GM19023 (cell line): ENCODE results near the gene DGKA.
"Not testable (repeated sequence)": the region's sequence is repeated elsewhere in the genome, so short reads cannot be mapped to it uniquely, and the experiment has no call there.

Experiments used
- ATAC-seq: cut with Tn5 transposase; IDR thresholded peaks from one replicate; pipeline ENCODE4 v1.9.1; 2021; ENCODE audit warnings: mild to moderate bottlenecking, moderate library complexity; ENCODE audit not compliant: unreplicated experiment

The DGKA gene

DNA sequence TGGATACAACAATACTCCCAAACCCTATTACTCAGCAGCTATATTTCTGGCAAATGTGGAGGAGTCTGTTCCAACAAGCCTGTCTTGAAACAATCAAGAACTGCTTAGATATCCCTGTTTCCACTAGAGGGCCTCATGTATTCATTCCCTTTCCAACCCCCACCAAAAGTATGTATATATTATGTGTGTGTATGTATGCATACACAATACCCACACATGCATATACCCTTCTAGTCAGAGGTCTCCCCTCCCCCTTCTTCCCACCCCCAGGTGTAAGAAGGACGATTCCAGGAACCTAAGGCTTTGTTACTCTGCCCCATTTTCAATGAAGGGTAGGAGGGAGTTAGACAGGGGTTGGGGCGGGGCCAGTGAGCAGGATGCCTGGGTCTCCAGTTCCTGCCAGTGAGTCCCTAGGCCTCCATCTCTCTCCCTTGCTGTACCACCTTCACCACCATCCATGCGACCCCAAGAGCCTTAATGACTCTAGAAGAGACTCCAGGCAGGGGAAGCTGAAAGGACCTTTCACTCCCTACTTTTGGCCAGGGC, at the start of gene DGKA:
TSS of gene DGKA (plus strand) at position 392 of the 546 bp plus-strand sequence. CDS start 5,342 bp downstream, outside the sequence.
- ATAC-seq = no peak

- no peak for ATAC-seq
Observed at GRCh38 chr12:55885113-55885512, 45.8 kb upstream of the DGKA start.

- no peak for ATAC-seq
Observed at GRCh38 chr12:55891310-55891709, 39.7 kb upstream of the DGKA start.

- ATAC-seq = no peak
Observed at GRCh38 chr12:55893723-55894122, 37.2 kb upstream of the DGKA start.

GRCh38 chr12:55899082-55899481, 31.9 kb upstream of the DGKA start:
- no peak for ATAC-seq

- ATAC-seq = no peak
Observed at GRCh38 chr12:55901881-55902490, 29.0 kb upstream of the DGKA start.

- no peak for ATAC-seq
Observed at GRCh38 chr12:55906056-55906455, 24.9 kb upstream of the DGKA start.

DNA sequence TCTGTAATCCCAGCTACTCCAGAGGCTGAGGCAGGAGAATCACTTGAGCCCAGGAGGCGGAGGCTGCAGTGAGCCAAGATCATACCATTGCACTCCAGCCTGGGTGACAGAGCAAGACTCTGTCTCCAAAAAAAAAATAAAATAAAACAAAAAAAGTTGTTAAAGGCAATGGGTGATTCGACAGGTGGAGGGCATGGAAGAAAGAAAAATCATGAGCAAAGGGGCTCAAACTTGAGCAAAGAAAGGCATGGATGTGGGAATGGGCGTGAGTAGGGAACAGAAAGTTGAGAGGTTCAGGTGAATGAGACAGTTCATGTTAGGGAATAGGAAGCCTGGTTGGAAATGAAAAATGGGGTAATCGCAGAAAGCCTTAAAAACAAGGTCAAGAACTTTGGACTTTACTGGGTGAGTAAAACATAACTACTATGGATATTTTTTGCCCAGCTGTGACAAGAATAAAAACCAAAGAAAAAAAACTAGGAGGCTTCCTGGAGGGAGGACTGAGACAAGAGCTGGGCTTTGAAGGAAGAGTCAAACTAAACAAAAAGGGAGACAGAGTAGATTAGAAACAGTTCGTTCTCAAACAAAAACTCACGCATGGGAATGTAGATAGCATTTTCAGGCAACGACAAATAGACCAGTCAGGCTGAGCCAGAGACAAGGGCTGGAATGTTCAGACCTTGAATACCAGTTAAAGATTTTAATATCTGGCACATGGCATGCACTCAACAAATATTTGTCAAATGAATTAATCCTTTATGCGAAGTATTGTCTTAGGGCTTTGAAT, 22.0 kb upstream of the DGKA start:
- no peak for ATAC-seq

- ATAC-seq = no peak
Observed at GRCh38 chr12:55909513-55909884, 21.5 kb upstream of the DGKA start.

DNA sequence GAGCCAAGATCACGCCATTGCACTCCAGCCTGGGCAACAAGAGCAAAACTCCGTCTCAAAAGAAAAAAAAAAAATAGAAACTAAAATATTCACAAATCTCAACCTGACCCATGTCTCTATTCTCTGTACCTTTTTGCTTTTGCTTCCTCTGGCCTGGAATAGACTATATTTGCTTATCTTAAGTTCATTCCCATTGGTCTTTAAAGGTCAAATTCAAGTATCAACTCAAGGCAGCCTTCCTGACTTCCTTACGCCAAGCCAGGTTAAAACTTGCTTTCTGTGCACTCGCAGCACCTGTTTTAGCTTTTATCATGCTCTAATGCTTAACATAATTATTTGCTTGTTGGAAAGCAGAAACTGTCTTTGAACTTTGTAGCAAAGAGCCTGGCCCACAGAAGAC, 18.1 kb upstream of the DGKA start:
- no peak for ATAC-seq

GRCh38 chr12:55915482-55915859, 15.5 kb upstream of the DGKA start:
- no peak for ATAC-seq

GRCh38 chr12:55919032-55919431, 11.9 kb upstream of the DGKA start:
- ATAC-seq = not testable (repeated sequence)

DNA sequence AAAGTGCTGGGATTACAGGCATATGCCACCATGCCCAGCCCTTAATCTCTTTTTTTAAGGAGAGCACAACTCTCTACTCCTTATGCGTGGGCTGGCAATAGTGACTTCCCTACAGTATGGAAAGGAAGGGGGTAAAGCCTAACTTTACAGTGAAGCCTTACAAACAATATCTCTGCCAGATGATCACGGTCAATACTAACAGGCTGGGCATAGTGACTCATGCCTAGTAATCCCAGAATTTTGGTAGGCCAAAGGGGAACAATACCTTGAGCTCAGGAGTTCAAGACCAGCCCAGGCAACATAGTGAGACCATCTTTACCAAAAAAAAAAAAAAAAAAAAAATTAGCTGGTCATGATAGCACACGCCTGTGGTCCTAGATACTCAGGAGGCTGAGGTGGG, 8.8 kb upstream of the DGKA start:
- no peak for ATAC-seq

DNA sequence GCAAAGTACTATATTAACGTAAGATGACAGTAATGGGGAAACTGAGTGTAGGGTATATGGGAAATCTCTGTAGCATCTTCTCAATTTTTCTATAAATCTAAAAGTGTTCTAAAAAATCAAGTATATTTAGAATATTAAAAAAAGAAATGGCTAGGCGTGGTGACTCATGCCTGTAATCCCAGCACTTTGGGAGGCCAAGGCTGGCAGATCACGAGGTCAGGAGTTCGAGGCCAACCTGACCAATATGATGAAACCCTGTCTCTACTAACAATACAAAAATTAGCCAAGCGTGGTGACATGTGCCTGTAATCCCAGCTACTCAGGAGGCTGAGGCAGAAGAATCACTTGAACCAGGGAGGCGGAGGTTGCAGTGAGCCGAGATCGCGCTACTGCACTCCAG, 7.3 kb upstream of the DGKA start:
- ATAC-seq = not testable (repeated sequence)

GRCh38 chr12:55925371-55925770, 5.6 kb upstream of the DGKA start:
- ATAC-seq = no peak

DNA sequence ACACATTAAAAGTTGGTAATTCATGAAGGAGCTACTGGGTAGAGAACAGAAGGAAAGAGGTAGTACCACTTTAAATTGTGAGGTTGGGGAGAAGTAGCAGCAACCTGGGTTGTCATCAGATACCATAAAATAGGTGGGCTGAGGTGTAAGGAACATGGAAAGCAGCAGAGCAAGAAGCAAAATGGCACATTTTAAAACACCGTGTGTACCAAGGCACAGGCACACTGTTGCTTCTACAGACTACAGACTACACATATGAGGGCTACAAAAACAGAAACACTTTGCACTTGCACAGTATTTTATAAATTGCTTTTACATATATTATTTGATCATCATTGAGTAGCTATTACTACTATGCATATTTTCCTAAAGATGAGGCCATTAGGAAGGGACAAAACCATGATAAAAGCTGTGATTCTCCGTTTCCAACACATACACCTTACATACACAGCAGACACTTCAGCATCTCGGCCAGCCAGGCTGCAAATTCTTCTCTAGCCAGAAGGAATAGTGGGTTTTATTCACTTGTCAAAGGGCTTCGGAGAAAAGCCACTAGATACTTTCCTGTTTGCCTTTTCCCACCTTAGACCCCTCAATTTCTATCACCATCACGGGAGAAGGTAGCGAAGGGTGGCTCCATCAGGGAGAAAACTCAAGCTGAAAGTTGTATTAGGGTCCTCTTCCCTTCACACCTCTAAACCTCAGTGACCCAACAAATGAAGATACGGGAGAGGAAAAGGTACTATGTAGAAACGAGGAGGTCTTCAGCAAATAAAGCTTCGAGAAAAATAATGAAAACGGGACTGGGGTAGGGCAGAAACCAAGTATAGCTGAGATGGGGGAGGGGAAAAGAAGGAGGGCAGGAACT, 4.9 kb upstream of the DGKA start:
- peak; percentile 3 for ATAC-seq

GRCh38 chr12:55926738-55927587, 4.0 kb upstream of the DGKA start:
- peak; percentile 41 for ATAC-seq

DNA sequence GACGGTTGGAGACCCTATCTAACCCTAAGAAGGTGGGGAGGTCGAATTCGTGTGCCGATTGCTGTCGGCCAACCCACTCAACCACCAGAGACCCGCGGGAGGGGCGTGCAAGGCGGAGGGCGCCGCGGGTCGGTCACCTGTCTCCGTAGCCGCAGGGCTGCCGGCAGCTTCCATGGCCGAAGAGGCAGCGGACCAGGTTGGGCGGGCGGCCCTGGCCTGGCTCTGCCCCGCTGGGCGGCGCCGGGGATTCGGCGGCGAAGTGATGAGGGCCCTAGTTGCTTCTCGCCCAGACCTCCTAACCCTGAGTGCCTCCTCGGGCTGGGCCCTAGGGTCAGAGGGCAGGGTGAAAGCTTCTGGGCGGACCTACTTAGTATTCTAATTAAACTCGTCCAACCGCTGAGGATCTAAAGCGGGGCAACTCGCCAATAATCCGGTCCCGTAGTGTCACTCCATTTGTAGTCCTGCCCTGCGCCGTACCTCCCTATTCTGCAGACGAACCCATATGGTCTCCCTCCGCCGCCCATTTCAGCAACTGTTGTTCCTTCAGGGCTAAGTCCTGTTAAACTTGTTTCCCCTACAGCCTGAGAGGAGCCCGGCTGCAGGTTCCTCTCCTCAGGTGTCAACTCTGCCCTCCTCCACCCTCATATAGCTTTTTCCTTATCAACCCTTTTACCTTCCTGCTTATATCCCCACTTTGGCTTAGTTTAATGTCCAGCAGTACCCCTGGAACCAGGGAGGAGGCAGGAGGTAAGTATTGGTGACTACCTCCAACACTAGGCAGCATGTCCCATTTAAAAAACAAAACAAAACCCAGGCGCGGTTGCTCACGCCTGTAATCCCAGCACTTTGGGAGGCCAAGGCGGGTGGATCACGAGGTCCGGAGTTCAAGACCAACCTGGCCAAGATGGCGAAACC, 3.1 kb upstream of the DGKA start, which contains the start of gene PYM1:
TSS of gene PYM1 (minus strand) at position 307 of the 915 bp plus-strand sequence. CDS start at position 174, 133 bp downstream.
- peak; percentile 30 for ATAC-seq

GRCh38 chr12:55929306-55929791, 1.6 kb upstream of the DGKA start:
- ATAC-seq = peak; percentile 33
